Measurements from ENCODE around the gene PPL. TPM values are rescaled to one million over a fixed set of nuclear protein-coding genes. Genes with fewer than 3 reads are reported as not detected.
"Not testable (repeated sequence)": the region's sequence is repeated elsewhere in the genome, so short reads cannot be mapped to it uniquely, and the experiment has no call there.

The PPL gene
- total and polyA plus RNA-seq, 3 experiments from 2014 or later, result 0.29 TPM; not detected in 2

DNA sequence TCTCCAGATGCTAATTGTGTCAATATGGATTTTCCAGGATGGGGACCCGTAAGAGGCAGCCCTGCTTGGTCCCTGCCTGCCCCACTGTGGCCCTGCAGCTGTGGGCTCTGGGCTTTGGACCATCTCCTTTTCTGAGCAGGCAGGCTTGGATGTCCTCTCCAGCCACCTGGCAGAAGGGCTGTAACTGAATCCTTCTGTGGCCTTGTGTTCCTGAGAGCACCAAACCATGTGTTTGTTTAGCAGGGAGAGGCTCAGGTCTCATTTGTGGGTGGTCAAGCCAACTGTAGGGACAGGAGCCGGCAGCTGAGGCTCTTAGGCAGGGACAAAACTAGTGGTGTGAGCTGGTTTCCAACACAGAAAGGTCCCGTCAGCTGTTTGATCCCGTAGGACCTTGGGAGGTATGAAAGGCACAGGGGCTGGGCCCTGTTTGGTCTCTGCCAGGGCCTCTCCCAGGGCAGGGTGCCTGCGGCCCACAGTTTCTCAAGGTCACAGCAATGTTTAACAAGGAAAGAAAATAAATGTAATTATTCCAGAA, 39.7 kb upstream of the PPL start:
- no peak overlapping the region for H3K4me3 ChIP-seq (ENCODE audit: low read length)
- peaks cover 0 to 4% (median 2%) of the 10 kb centered on the region in 5 donors for H3K9me3 Mint-ChIP-seq
- H3K4me1 Mint-ChIP-seq, result no peaks in the 10 kb centered on the region
- H3K27me3 ChIP-seq (ENCODE audit: insufficient read depth, low read length, poor library complexity, severe bottlenecking), result no peaks in the 10 kb centered on the region
- CTCF ChIA-PET, result interaction anchor here (0.9 kb wide), 1 partner anchor 14 kb away, joined by 3 read pairs; no protein-coding TSS in a partner anchor
- H3K36me3 Mint-ChIP-seq, result peaks cover 0 to 5% (median 0%) of the 10 kb centered on the region in 3 donors
- H3K27ac Mint-ChIP-seq, result no peak overlapping the region
- no peak overlapping the region for H3K27ac ChIP-seq (ENCODE audit: low read depth, low read length)
- peaks cover 8 to 23% of the 10 kb centered on the region in 2 donors for H3K27me3 Mint-ChIP-seq
- no peak for DNase-seq
- POLR2A ChIA-PET, result interaction anchor here (0.5 kb wide), 1 partner anchor 26 kb away, joined by 3 read pairs; no protein-coding TSS in a partner anchor
- no peaks in the 10 kb centered on the region for H3K36me3 ChIP-seq (ENCODE audit: insufficient read depth, low read length)
- no peaks in the 10 kb centered on the region for H3K4me1 ChIP-seq (ENCODE audit: insufficient read depth, low read length)
- no peaks in the 10 kb centered on the region for H3K9me3 ChIP-seq (ENCODE audit: low read length)
- no peak overlapping the region for H3K4me3 Mint-ChIP-seq

DNA sequence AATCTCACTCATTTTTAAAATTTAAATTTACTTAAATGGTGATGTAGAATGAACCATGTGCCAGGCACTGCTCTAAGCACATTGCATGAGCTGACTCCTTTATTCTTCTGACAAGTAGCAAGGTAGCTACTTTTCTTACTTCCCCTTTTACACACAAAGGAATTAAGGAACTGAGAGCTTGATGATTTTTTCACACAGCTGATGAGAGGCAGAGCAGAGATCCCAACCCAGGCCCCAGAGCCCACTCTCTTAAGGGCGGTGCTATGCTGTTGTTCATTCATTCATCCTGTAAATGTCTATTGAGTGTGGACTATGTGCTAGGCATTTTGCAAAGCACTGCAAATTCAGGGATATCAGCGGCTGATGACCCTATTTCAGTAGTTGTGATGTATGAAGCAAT, 39.1 kb upstream of the PPL start:
- peaks cover 0 to 4% (median 2%) of the 10 kb centered on the region in 5 donors for H3K9me3 Mint-ChIP-seq
- H3K4me1 ChIP-seq (ENCODE audit: insufficient read depth, low read length), result no peaks in the 10 kb centered on the region
- no peaks in the 10 kb centered on the region for H3K4me1 Mint-ChIP-seq
- H3K9me3 ChIP-seq (ENCODE audit: low read length), result no peaks in the 10 kb centered on the region
- no peak overlapping the region for H3K4me3 ChIP-seq (ENCODE audit: low read length)
- peaks cover 0 to 5% (median 0%) of the 10 kb centered on the region in 3 donors for H3K36me3 Mint-ChIP-seq
- DNase-seq, result no peak
- H3K36me3 ChIP-seq (ENCODE audit: insufficient read depth, low read length), result no peaks in the 10 kb centered on the region
- H3K27me3 ChIP-seq (ENCODE audit: insufficient read depth, low read length, poor library complexity, severe bottlenecking), result no peaks in the 10 kb centered on the region
- no peak overlapping the region for H3K27ac Mint-ChIP-seq
- H3K4me3 Mint-ChIP-seq, result no peak overlapping the region
- CTCF ChIA-PET, result interaction anchor here (0.9 kb wide), 1 partner anchor 13 kb away, joined by 3 read pairs; no protein-coding TSS in a partner anchor
- POLR2A ChIA-PET, result interaction anchor here (0.5 kb wide), 1 partner anchor 26 kb away, joined by 3 read pairs; no protein-coding TSS in a partner anchor
- H3K27me3 Mint-ChIP-seq, result peaks cover 12 to 24% of the 10 kb centered on the region in 2 donors
- no peak overlapping the region for H3K27ac ChIP-seq (ENCODE audit: low read depth, low read length)

DNA sequence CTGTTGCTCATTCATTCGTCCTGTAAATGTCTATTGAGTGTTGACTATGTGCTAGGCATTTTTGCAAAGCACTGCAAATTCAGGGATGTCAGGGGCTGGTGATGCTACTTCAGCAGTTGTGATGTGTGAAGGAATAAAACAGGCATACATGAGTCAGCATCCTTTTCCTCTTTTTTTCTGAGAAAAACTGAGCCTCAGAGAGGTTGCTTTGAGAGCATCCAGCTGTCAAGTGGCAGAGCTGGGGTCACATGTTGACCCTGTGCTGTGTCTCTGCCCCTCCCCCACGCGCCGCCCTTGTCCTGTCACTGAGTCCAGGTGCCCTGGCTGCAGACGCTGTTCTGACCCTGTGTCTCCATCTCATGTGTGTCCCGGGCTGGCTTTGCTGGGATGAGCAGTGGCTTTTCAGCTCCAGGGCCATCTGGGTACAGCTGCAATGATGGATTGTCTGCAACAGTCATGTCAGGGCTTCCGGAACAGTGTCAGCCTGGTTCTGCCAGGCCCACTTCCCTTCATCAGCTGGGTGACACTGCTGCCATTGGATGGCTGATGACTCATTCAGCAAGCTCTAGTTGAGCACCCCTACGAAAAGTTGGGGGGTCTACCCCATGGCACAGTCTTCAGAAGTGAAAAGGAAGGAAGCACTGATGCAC, 36.1 kb upstream of the PPL start:
- no peaks in the 10 kb centered on the region for H3K9me3 ChIP-seq (ENCODE audit: low read length)
- POLR2A ChIA-PET, result no interaction called here
- Mint-ChIP-seq H3K36me3 (peaks cover 0 to 5% (median 0%) of the 10 kb centered on the region in 3 donors), H3K9me3 (peaks cover 0 to 4% (median 2%) of the 10 kb centered on the region in 5 donors), H3K4me1 (no peaks in the 10 kb centered on the region), H3K27ac (no peak overlapping the region), H3K27me3 (peaks cover 10 to 23% of the 10 kb centered on the region in 2 donors), H3K4me3 (no peak overlapping the region)
- no peaks in the 10 kb centered on the region for H3K36me3 ChIP-seq (ENCODE audit: insufficient read depth, low read length)
- DNase-seq, result no peak
- H3K4me3 ChIP-seq (ENCODE audit: low read length), result no peak overlapping the region
- H3K4me1 ChIP-seq (ENCODE audit: insufficient read depth, low read length), result no peaks in the 10 kb centered on the region
- no peaks in the 10 kb centered on the region for H3K27me3 ChIP-seq (ENCODE audit: insufficient read depth, low read length, poor library complexity, severe bottlenecking)
- H3K27ac ChIP-seq (ENCODE audit: low read depth, low read length), result no peak overlapping the region
- CTCF ChIA-PET, result no interaction called here

DNA sequence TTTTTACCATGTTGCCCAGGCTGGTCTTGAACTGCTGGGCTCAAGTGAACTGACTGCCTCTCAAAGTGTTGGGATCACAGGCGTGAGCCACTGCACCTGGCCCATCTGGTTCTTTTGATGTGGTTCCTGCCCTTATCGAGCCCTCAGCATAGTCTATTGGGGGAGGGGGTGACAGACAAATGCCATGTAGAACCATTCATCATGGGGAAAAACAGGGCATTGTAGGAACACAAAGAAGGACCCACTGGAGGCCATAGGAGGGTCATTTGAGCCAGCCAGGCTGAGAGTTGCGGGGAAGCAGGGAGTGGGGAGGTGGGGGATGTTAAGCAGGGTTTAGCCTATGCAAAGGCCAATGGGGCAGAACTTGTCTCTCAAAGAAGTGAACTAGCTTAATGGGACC, 33.1 kb upstream of the PPL start:
- Histone ChIP-seq H3K4me1 (ENCODE audit: insufficient read depth, low read length) (no peaks in the 10 kb centered on the region), H3K27me3 (ENCODE audit: insufficient read depth, low read length, poor library complexity, severe bottlenecking) (no peaks in the 10 kb centered on the region), H3K9me3 (ENCODE audit: low read length) (no peaks in the 10 kb centered on the region), H3K4me3 (ENCODE audit: low read length) (no peak overlapping the region), H3K27ac (ENCODE audit: low read depth, low read length) (no peak overlapping the region), H3K36me3 (ENCODE audit: insufficient read depth, low read length) (no peaks in the 10 kb centered on the region)
- H3K4me1 Mint-ChIP-seq, result no peaks in the 10 kb centered on the region
- peaks cover 0 to 2% (median 0%) of the 10 kb centered on the region in 5 donors for H3K9me3 Mint-ChIP-seq
- CTCF ChIA-PET, result no interaction called here
- POLR2A ChIA-PET, result no interaction called here
- no peaks in the 10 kb centered on the region for H3K36me3 Mint-ChIP-seq
- H3K4me3 Mint-ChIP-seq, result no peak overlapping the region
- H3K27me3 Mint-ChIP-seq, result peaks cover 10 to 19% of the 10 kb centered on the region in 2 donors
- H3K27ac Mint-ChIP-seq, result no peak overlapping the region
- DNase-seq, result no peak

DNA sequence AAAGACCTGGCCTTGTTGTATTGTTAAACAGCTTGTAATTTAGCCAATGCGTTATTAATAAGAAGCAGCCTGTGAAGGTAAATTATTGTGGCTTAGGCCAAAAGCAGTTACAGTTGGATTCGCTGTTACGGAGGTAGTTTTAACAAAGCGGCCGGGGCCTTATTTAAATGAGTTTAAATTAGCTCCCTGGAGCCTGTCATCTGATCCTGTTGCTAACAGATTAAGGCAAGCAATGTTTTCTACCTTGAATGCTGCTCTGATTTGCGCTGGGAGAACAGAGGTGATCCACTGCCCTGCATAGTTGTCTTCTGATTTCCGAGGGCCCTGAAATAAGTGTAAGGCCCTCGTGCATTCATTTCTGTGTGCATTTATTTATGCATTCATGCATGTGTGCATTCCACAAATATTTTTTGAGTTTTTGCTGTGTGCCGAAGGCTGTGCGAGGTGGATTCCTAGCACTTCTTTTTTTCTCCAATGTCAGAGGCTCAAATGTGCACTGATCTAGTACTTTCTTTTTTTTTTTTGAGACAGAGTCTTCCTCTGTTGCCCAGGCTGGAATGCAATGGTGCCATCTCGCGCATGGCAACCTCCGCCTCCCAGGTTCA, 32.0 kb upstream of the PPL start:
- Mint-ChIP-seq H3K27me3 (peaks cover 14 to 19% of the 10 kb centered on the region in 2 donors), H3K9me3 (peaks cover 0 to 2% (median 0%) of the 10 kb centered on the region in 5 donors), H3K36me3 (no peaks in the 10 kb centered on the region), H3K4me3 (no peak overlapping the region), H3K27ac (no peak overlapping the region), H3K4me1 (no peaks in the 10 kb centered on the region)
- Histone ChIP-seq H3K4me1 (ENCODE audit: insufficient read depth, low read length) (no peaks in the 10 kb centered on the region), H3K9me3 (ENCODE audit: low read length) (no peaks in the 10 kb centered on the region), H3K36me3 (ENCODE audit: insufficient read depth, low read length) (no peaks in the 10 kb centered on the region), H3K27me3 (ENCODE audit: insufficient read depth, low read length, poor library complexity, severe bottlenecking) (no peaks in the 10 kb centered on the region), H3K27ac (ENCODE audit: low read depth, low read length) (no peak overlapping the region), H3K4me3 (ENCODE audit: low read length) (no peak overlapping the region)
- CTCF ChIA-PET, result no interaction called here
- POLR2A ChIA-PET, result no interaction called here
- no peak for DNase-seq

DNA sequence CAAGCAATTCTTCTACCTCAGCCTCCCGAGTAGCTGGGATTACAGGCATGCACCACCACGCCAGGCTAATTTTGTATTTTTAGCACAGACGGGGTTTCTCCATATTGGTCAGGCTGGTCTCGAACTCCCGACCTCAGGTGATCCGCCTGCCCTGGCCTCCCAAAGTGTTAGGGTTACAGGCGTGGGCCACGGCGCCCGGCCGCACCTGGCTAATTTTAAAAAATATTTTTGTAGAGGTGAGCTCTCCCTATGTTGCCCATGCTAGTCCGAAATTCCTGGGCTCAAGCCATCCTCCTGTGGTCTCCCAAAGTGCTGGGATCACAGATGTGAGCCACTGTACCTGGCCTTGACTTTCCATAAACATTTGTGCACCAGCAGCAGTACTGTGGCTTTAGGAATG, 31.3 kb upstream of the PPL start:
- H3K4me3 ChIP-seq (ENCODE audit: low read length); H3K9me3 Mint-ChIP-seq; H3K4me1 Mint-ChIP-seq; DNase-seq; H3K36me3 ChIP-seq (ENCODE audit: insufficient read depth, low read length); H3K9me3 ChIP-seq (ENCODE audit: low read length); POLR2A ChIA-PET; H3K4me1 ChIP-seq (ENCODE audit: insufficient read depth, low read length); H3K27me3 ChIP-seq (ENCODE audit: insufficient read depth, low read length, poor library complexity, severe bottlenecking); H3K27ac Mint-ChIP-seq; H3K36me3 Mint-ChIP-seq; H3K4me3 Mint-ChIP-seq; H3K27ac ChIP-seq (ENCODE audit: low read depth, low read length); CTCF ChIA-PET: not testable (repeated sequence)
- peaks cover 15 to 19% of the 10 kb centered on the region in 2 donors for H3K27me3 Mint-ChIP-seq

DNA sequence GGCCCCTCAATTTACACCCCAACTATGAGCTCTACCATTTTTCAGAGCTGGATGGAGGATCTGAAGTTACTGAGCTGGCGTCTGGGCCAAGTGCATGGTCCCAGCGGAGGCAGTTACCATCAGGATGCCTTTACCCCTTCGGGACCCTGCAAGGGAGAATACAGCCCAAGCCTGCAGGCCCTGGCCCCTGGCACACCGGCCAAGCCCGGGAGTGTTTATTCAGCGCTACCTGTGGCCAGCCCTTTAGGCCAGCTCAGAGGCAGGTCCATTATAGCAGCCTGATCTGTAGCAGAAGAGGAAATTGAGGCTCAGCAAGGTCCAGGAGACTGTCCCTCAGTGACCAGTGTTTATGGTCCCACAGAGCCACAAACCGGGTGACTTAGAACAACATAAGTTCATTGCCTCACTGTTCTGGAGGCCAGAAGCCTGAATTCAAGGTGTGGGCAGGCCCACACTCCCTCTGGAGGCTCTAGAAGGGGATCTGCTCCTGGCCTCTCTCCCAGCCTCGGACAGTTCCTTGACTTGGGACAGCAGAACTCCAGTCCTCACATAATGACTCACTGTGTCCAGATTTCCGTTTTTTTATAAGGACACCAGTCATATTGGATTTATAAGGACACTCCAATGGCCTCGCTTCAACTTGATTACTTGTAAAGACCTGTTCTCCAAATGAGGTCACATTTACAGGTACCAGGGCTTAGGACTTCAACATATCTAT, 29.9 kb upstream of the PPL start:
- CTCF ChIA-PET, result no interaction called here
- peaks cover 14 to 21% of the 10 kb centered on the region in 2 donors for H3K27me3 Mint-ChIP-seq

DNA sequence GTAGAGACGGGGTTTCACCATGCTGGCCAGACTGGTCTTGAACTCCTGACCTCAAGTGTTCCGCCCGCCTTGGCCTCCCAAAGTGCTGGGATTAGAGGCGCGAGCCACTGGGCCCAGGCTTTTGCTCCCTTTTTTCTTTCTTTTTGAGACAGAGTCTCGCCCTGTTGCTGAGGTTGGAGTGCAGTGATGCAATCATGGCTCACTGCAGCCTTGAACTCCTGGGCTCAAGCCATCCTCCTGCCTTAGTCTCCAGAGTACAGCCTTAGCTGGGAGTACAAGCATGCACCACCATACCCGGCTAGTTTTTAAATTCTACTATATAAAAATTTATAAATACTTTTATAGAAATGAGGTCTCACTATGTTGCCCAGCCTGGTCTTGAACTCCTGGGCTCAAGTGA, 26.6 kb upstream of the PPL start:
- H3K4me1 ChIP-seq (ENCODE audit: insufficient read depth, low read length); DNase-seq; POLR2A ChIA-PET; H3K36me3 Mint-ChIP-seq; H3K27ac ChIP-seq (ENCODE audit: low read depth, low read length); H3K4me1 Mint-ChIP-seq; H3K4me3 Mint-ChIP-seq; H3K9me3 ChIP-seq (ENCODE audit: low read length); H3K36me3 ChIP-seq (ENCODE audit: insufficient read depth, low read length); H3K27ac Mint-ChIP-seq; H3K9me3 Mint-ChIP-seq; H3K4me3 ChIP-seq (ENCODE audit: low read length): not testable (repeated sequence)
- CTCF ChIA-PET, result interaction anchor here (0.9 kb wide), 1 partner anchor 13 kb away, joined by 3 read pairs; no protein-coding TSS in a partner anchor
- peaks cover 17% of the 10 kb centered on the region for H3K27me3 ChIP-seq (ENCODE audit: insufficient read depth, low read length, poor library complexity, severe bottlenecking)
- H3K27me3 Mint-ChIP-seq, result peaks cover 20 to 38% of the 10 kb centered on the region in 2 donors

More for the DNA sequence above, 29.9 kb upstream of the PPL start:
- H3K4me1 Mint-ChIP-seq, result no peaks in the 10 kb centered on the region
- POLR2A ChIA-PET, result no interaction called here
- H3K4me3 Mint-ChIP-seq, result no peak overlapping the region
- H3K9me3 Mint-ChIP-seq, result no peaks in the 10 kb centered on the region
- H3K27me3 ChIP-seq (ENCODE audit: insufficient read depth, low read length, poor library complexity, severe bottlenecking), result no peaks in the 10 kb centered on the region
- no peak for DNase-seq
- H3K4me3 ChIP-seq (ENCODE audit: low read length), result no peak overlapping the region
- no peak overlapping the region for H3K27ac ChIP-seq (ENCODE audit: low read depth, low read length)
- H3K27ac Mint-ChIP-seq, result no peak overlapping the region
- no peaks in the 10 kb centered on the region for H3K9me3 ChIP-seq (ENCODE audit: low read length)
- H3K4me1 ChIP-seq (ENCODE audit: insufficient read depth, low read length), result no peaks in the 10 kb centered on the region
- H3K36me3 ChIP-seq (ENCODE audit: insufficient read depth, low read length), result no peaks in the 10 kb centered on the region
- no peaks in the 10 kb centered on the region for H3K36me3 Mint-ChIP-seq

Measured in CD8-positive, alpha-beta memory T cell (primary cell).